Astrocyte (in vitro differentiated cells and primary cell): Measurements from ENCODE around the gene HOPX. TPM values are rescaled to one million over a fixed set of nuclear protein-coding genes. Genes with fewer than 3 reads are reported as not detected.
A peak's percentile ranks its signal among the peaks of the same experiment; 100 is the strongest.

Source experiments
- DNase-seq: peaks from one replicate; pipeline ENCODE4 v3.0.0-alpha.2; 2010; ENCODE audit warnings: low read depth
- FAIRE-seq: peaks from 2 replicates; lab custom pipeline; 2011; peaks lifted over from hg19 to GRCh38; lab: Jason Lieb, UNC
- H2AFZ ChIP-seq: 2 replicates; pipeline ENCODE4 v1.6.0; 2012; ENCODE audit warnings: low read depth, low read length, inconsistent platforms
- H3K27ac ChIP-seq: 2 replicates; pipeline ENCODE4 v1.5.1; 2011; ENCODE audit warnings: low read depth, low read length, inconsistent platforms
- H3K27me3 ChIP-seq: 2 replicates; pipeline ENCODE4 v1.6.0; 2011; ENCODE audit warnings: low read length, inconsistent platforms; ENCODE audit not compliant: insufficient read depth
- H3K36me3 ChIP-seq: 2 replicates; pipeline ENCODE4 v1.5.1; 2011; ENCODE audit warnings: low read length, inconsistent platforms; ENCODE audit not compliant: insufficient read depth
- H3K4me1 ChIP-seq: 2 replicates; pipeline ENCODE4 v1.5.1; 2011; ENCODE audit warnings: low read length, inconsistent platforms; ENCODE audit not compliant: insufficient read depth
- H3K4me2 ChIP-seq: 2 replicates; pipeline ENCODE4 v1.6.0; 2012; ENCODE audit warnings: low read length, inconsistent platforms
- H3K4me3 ChIP-seq: 2 replicates; pipeline ENCODE4 v1.5.1; 2011; ENCODE audit warnings: low read depth, mild to moderate bottlenecking, low read length, inconsistent platforms; ENCODE audit not compliant: insufficient read depth
- H3K79me2 ChIP-seq: 2 replicates; pipeline ENCODE4 v1.6.0; 2012; ENCODE audit warnings: mild to moderate bottlenecking, low read length, inconsistent platforms; ENCODE audit not compliant: insufficient read depth
- H3K9ac ChIP-seq: 2 replicates; pipeline ENCODE4 v1.6.0; 2012; ENCODE audit warnings: mild to moderate bottlenecking, low read length, inconsistent platforms
- H3K9me3 ChIP-seq: 2 replicates; pipeline ENCODE4 v1.5.1; 2012; ENCODE audit warnings: low read depth, mild to moderate bottlenecking, low read length, inconsistent platforms; ENCODE audit not compliant: insufficient read depth
- H4K20me1 ChIP-seq: 2 replicates; pipeline ENCODE4 v1.6.0; 2012; ENCODE audit warnings: low read length, inconsistent platforms; ENCODE audit not compliant: insufficient read depth
- H3K27ac Mint-ChIP-seq: one replicate; pipeline ENCODE4 v1.8.0; 2021; ENCODE audit warnings: mild to moderate bottlenecking, mixed read lengths; ENCODE audit not compliant: unreplicated experiment
- H3K27me3 Mint-ChIP-seq: one replicate; pipeline ENCODE4 v1.8.0; 2021; ENCODE audit warnings: low read depth, mixed read lengths; ENCODE audit not compliant: unreplicated experiment
- H3K36me3 Mint-ChIP-seq: one replicate; pipeline ENCODE4 v1.8.0; 2021; ENCODE audit warnings: low read depth, mixed read lengths; ENCODE audit not compliant: unreplicated experiment
- H3K4me1 Mint-ChIP-seq: one replicate; pipeline ENCODE4 v1.8.0; 2021; ENCODE audit warnings: low read depth, mixed read lengths; ENCODE audit not compliant: unreplicated experiment
- H3K4me3 Mint-ChIP-seq: one replicate; pipeline ENCODE4 v1.8.0; 2021; ENCODE audit warnings: mild to moderate bottlenecking, moderate library complexity, mixed read lengths; ENCODE audit not compliant: unreplicated experiment
- H3K9me3 Mint-ChIP-seq: one replicate; pipeline ENCODE4 v1.8.0; 2021; ENCODE audit warnings: mild to moderate bottlenecking, mixed read lengths; ENCODE audit not compliant: unreplicated experiment
- EZH2 ChIP-seq: IDR thresholded peaks from 2 replicates; pipeline ENCODE4 v1.6.1; 2012; ENCODE audit warnings: mild to moderate bottlenecking, low read length, inconsistent platforms; ENCODE audit not compliant: insufficient read depth
- total RNA-seq: library from RNA; stranded (reverse); gene quantifications from 2 replicates; pipeline ENCODE4 v1.2.1, GENCODE V29; 2021
- TF ChIP-seq, protein P1 (sequence below): IDR thresholded peaks from 2 replicates; pipeline ENCODE4 v1.5.1; 2011; ENCODE audit warnings: low read depth, mild to moderate bottlenecking, inconsistent platforms, low read length, moderate library complexity; ENCODE audit not compliant: insufficient read depth

HOPX gene
- total RNA-seq, 1 donor from 2014 or later = 1.7 TPM

DNA sequence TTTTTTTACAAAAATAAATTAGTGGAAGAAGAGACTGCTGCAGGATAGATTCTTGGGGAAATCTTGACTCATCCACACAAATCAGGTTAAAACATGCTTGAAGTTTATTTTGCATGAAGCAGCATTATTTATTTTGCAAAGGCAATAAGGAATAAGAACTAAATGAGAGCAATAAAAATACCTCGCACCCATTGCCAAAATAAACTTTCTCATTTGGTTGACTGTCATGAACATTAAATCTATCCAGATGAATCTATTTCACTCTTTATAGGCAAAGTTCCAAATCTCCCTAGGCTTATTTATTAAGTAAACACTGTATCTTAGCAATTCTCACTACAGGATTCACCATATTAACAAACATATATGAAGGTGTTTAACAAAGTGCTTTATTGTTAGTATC, 58.9 kb downstream of the HOPX start:
- Mint-ChIP-seq H3K4me3 (no peak overlapping the region), H3K27me3 (no peaks in the 10 kb centered on the region), H3K4me1 (peaks cover 10% of the 10 kb centered on the region), H3K9me3 (peaks cover 16% of the 10 kb centered on the region), H3K27ac (no peak overlapping the region), H3K36me3 (no peaks in the 10 kb centered on the region)
- no peak overlapping the region for H3K4me3 ChIP-seq
- FAIRE-seq = no peak
- no peak for DNase-seq
- H3K36me3 ChIP-seq = no peaks in the 10 kb centered on the region
- no peak overlapping the region for H3K9ac ChIP-seq
- H3K79me2 ChIP-seq = no peaks in the 10 kb centered on the region
- peaks cover 7% of the 10 kb centered on the region for H3K9me3 ChIP-seq
- H3K27me3 ChIP-seq = no peaks in the 10 kb centered on the region
- no peaks in the 10 kb centered on the region for H3K4me1 ChIP-seq
- H4K20me1 ChIP-seq = no peaks in the 10 kb centered on the region
- TF ChIP-seq EZH2 = no peak
- TF ChIP-seq, protein P1, sequence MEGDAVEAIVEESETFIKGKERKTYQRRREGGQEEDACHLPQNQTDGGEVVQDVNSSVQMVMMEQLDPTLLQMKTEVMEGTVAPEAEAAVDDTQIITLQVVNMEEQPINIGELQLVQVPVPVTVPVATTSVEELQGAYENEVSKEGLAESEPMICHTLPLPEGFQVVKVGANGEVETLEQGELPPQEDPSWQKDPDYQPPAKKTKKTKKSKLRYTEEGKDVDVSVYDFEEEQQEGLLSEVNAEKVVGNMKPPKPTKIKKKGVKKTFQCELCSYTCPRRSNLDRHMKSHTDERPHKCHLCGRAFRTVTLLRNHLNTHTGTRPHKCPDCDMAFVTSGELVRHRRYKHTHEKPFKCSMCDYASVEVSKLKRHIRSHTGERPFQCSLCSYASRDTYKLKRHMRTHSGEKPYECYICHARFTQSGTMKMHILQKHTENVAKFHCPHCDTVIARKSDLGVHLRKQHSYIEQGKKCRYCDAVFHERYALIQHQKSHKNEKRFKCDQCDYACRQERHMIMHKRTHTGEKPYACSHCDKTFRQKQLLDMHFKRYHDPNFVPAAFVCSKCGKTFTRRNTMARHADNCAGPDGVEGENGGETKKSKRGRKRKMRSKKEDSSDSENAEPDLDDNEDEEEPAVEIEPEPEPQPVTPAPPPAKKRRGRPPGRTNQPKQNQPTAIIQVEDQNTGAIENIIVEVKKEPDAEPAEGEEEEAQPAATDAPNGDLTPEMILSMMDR = no peak
- no peak overlapping the region for H3K27ac ChIP-seq
- H2AFZ ChIP-seq = no peak overlapping the region
- H3K4me2 ChIP-seq = no peak overlapping the region

DNA sequence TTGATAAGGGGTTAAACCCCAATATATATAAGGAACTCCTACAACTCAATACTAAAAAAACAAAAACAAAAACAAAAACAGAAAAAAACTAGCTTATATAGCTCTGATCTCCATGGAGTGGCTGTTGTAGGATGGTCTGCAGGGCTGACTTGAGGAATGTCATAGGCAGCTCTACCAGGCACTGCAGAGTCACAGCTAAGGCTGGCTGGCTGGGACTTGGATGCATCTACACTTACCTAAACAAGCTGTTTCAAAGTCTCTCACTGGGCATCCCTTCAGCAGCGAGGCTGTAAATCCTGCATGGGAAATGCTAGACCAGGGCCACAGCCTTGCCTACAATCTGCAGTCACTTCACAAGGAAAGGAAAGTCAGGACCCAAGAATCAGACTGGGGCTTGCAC, 61.3 kb downstream of the HOPX start:
- Histone ChIP-seq H2AFZ (no peak overlapping the region), H3K9me3 (peaks cover 3% of the 10 kb centered on the region), H3K4me3 (no peak overlapping the region), H3K4me1 (no peaks in the 10 kb centered on the region), H3K27me3 (no peaks in the 10 kb centered on the region), H3K36me3 (no peaks in the 10 kb centered on the region), H3K4me2 (no peak overlapping the region), H3K79me2 (no peaks in the 10 kb centered on the region), H4K20me1 (no peaks in the 10 kb centered on the region), H3K9ac (no peak overlapping the region), H3K27ac (no peak overlapping the region)
- Mint-ChIP-seq H3K27me3 (peaks cover 2% of the 10 kb centered on the region), H3K9me3 (peaks cover 12% of the 10 kb centered on the region), H3K4me3 (no peak overlapping the region), H3K27ac (no peak overlapping the region), H3K4me1 (peaks cover 10% of the 10 kb centered on the region), H3K36me3 (no peaks in the 10 kb centered on the region)
- DNase-seq (no peak), FAIRE-seq (no peak)
- TF ChIP-seq, protein P1 = no peak
- TF ChIP-seq EZH2 = no peak

DNA sequence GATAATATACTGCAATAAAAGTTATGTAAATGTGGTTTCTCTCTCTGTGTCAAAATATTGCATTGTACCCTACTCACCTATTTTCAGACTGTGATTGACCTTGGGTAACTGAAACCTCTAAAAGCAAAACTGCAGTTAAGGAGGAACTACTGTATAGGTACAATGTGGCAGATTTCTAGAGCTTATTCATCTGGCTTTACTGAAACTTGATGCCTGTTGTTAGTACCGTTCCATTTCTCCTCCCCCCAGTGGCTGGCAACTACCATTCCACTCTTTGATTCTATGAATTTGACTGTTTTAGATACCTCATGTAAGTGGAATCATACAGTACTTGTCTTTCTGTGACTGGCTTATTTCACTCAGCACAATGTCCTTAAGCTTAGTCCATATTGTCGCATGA, 61.9 kb downstream of the HOPX start:
- H3K36me3 ChIP-seq = no peaks in the 10 kb centered on the region
- no peaks in the 10 kb centered on the region for H3K36me3 Mint-ChIP-seq
- no peaks in the 10 kb centered on the region for H3K27me3 ChIP-seq
- no peak overlapping the region for H2AFZ ChIP-seq
- H3K27ac ChIP-seq = no peak overlapping the region
- DNase-seq (peak; percentile 25), FAIRE-seq (no peak)
- H3K4me1 ChIP-seq = no peaks in the 10 kb centered on the region
- no peak overlapping the region for H3K9ac ChIP-seq
- no peak overlapping the region for H3K4me3 Mint-ChIP-seq
- H3K4me1 Mint-ChIP-seq = peaks cover 10% of the 10 kb centered on the region
- H3K4me3 ChIP-seq = no peak overlapping the region
- H3K9me3 Mint-ChIP-seq = peaks cover 11% of the 10 kb centered on the region
- no peak overlapping the region for H3K27ac Mint-ChIP-seq
- TF ChIP-seq, protein P1 = no peak
- no peak for TF ChIP-seq EZH2
- H4K20me1 ChIP-seq = no peaks in the 10 kb centered on the region
- no peaks in the 10 kb centered on the region for H3K79me2 ChIP-seq
- H3K4me2 ChIP-seq = no peak overlapping the region
- H3K9me3 ChIP-seq = no peaks in the 10 kb centered on the region
- H3K27me3 Mint-ChIP-seq = peaks cover 2% of the 10 kb centered on the region
